Subcutaneous adipose tissue (tissue), 4 donors: ENCODE measurements around the gene SF3A1. TPM values are rescaled to one million over a fixed set of nuclear protein-coding genes. Genes with fewer than 3 reads are reported as not detected.

ENCODE experiments used
- CTCF ChIP-seq: fragments of 450-650 bp; IDR thresholded peaks from one replicate; pipeline ENCODE4 v1.5.1; 2016; ENCODE audit warnings: low read depth, mild to moderate bottlenecking, control low read depth, antibody characterized with exemption, moderate library complexity
- total RNA-seq, 4 donors: library from RNA; depleted of rRNA; stranded (reverse); fragments of >200 nt; gene quantifications; one replicate each; pipeline ENCODE4 v1.1.0, GENCODE V29; 2016

Gene SF3A1
- total RNA-seq, 4 donors from 2014 or later: 51.8 to 81.0 (median 67.4) TPM

DNA sequence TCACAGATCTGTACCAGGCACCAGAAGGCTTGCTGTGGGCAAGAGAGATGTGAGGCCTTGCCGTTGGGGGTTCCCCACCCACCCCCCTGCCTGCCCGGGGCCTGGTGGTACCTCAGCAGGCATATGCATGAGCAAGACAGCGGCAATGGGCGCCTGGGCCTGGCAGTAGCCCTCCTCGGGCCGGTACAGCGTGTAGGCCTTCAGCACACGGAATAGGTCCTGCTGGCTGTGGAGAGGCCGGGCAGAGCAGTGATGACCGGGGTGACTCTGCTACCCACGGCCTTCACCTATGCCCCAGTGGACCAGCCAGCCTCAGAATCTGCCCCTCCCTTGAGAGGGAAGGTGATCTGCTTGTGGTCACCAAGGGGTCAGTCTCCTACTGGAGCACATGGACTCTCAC lies 61.9 kb downstream of the SF3A1 start:
- no peak for TF ChIP-seq CTCF

DNA sequence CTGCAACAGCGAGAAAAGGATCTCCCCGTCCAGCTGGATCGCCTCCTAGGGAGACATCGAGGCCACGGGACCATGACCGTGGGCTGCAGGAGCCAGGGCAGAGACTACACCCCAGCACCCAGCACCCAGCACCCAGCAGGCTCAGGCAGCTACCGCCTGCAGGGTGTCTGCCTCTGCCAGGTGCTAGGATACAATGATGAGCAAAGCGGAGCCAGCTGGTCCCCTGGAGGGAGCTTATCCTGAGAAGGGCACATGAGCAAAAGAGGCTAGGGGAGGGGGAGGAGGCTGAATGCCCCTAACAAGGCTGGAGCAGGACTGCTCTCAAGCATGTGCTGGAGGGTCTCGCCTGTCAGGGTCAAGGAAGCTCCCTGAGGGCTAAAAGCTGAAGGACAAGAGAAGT lies 62.6 kb downstream of the SF3A1 start:
- no peak for TF ChIP-seq CTCF

DNA sequence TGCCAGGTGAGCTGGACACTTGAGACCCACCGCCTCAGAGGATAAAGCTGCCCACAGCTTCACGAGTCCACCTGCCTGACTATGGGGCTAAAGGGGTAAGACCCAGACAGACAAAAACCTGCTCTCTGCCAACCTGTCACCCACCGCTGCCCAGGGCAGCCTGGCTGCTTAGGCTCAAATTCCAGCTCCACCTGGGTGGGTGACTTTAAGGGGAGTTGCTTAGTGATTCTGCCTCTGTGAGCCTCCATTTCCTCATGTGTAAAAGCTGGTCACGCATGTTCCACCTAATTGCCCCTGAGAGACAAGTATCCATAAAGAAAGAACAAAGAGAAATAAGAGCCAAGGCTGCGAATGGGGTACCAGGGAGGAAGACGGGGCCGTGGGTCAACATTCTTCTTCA lies 63.7 kb downstream of the SF3A1 start:
- no peak for TF ChIP-seq CTCF

GRCh38 chr22:30292069-30292970 lies 64.4 kb downstream of the SF3A1 start:
- no peak for TF ChIP-seq CTCF

GRCh38 chr22:30291058-30291892 lies 65.4 kb downstream of the SF3A1 start:
- no peak for TF ChIP-seq CTCF

GRCh38 chr22:30290342-30291057 lies 66.2 kb downstream of the SF3A1 start:
- TF ChIP-seq CTCF: no peak

DNA sequence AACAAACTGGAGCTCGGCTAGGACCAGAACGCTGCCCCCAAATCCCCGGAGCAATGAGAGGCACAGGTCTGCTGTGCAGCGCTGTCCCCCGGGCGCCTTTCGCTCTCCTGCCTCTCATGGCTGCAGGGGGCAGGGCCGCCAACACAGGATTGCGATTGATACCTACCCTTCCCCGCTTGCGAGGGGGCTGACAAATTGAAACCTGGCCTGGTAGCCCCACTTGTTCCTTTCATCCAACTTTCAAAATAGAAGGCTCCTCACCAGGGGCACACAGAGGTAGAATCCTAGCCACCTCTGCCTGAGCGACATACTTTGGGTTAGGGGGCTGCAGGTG lies 66.7 kb downstream of the SF3A1 start:
- no peak for TF ChIP-seq CTCF
